BE2C (cell line): Measurements from ENCODE around the gene STK38L.

Experiments
- DNase-seq: peaks from one replicate; pipeline ENCODE4 v3.0.0-alpha.2; 2020
- H3K27me3 ChIP-seq: fragments of 250-450 bp; sonication (Bioruptor Pico); 2 replicates; pipeline ENCODE4 v1.5.1; 2020; ENCODE audit warnings: mild to moderate bottlenecking
- H3K36me3 ChIP-seq: fragments of 250-450 bp; sonication (Bioruptor Pico); 2 replicates; pipeline ENCODE4 v1.5.1; 2020; ENCODE audit warnings: mild to moderate bottlenecking
- H3K4me1 ChIP-seq: fragments of 250-450 bp; sonication (Bioruptor Pico); 2 replicates; pipeline ENCODE4 v1.5.1; 2020
- H3K4me3 ChIP-seq: 2 replicates; pipeline ENCODE4 v1.5.1; 2011; ENCODE audit warnings: low read depth, low read length
- H3K9me3 ChIP-seq: fragments of 250-450 bp; sonication (Bioruptor Pico); 2 replicates; pipeline ENCODE4 v1.5.1; 2020
- TF ChIP-seq, protein P1 (sequence below): IDR thresholded peaks from 2 replicates; pipeline ENCODE4 v1.5.1; 2012; ENCODE audit warnings: mild to moderate bottlenecking, low read depth, low read length

STK38L gene

DNA sequence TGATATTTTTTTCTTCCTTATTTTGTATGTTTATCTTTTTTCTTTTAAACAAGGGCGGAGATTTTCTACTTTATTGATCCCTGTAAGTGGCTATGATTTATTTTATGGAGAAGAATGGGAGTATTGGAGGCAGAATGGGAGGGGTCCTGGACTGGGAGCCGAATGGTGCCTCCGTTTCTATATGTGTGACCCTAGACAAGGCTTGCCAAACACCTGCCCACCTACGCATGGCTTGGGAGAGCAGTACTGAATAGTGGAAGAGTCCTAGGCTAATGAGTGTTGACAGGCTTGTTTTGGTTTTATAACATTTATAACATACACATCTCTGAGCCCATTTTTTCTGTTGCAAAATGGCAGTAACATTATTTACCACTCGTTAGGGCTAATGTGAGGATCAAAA lies 29.0 kb downstream of the STK38L start:
- Histone ChIP-seq H3K4me3 (no peak overlapping the region), H3K9me3 (no peaks in the 10 kb centered on the region; the same call in 1 of the 2 replicates), H3K4me1 (peaks cover 5% of the 10 kb centered on the region; the same call in 1 of the 2 replicates), H3K27me3 (no peaks in the 10 kb centered on the region), H3K36me3 (no peaks in the 10 kb centered on the region)
- DNase-seq: no peak
- TF ChIP-seq, protein P1, sequence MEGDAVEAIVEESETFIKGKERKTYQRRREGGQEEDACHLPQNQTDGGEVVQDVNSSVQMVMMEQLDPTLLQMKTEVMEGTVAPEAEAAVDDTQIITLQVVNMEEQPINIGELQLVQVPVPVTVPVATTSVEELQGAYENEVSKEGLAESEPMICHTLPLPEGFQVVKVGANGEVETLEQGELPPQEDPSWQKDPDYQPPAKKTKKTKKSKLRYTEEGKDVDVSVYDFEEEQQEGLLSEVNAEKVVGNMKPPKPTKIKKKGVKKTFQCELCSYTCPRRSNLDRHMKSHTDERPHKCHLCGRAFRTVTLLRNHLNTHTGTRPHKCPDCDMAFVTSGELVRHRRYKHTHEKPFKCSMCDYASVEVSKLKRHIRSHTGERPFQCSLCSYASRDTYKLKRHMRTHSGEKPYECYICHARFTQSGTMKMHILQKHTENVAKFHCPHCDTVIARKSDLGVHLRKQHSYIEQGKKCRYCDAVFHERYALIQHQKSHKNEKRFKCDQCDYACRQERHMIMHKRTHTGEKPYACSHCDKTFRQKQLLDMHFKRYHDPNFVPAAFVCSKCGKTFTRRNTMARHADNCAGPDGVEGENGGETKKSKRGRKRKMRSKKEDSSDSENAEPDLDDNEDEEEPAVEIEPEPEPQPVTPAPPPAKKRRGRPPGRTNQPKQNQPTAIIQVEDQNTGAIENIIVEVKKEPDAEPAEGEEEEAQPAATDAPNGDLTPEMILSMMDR: no peak

- H3K36me3 ChIP-seq: no peaks in the 10 kb centered on the region
- no peaks in the 10 kb centered on the region; the same call in 1 of the 2 replicates for H3K9me3 ChIP-seq
- DNase-seq: no peak
- H3K27me3 ChIP-seq: no peaks in the 10 kb centered on the region
- peaks cover 5% of the 10 kb centered on the region; the same call in 1 of the 2 replicates for H3K4me1 ChIP-seq
- TF ChIP-seq, protein P1: no peak
- no peak overlapping the region for H3K4me3 ChIP-seq
These were observed 30.6 kb downstream of the STK38L start for GRCh38 chr12:27274706-27275105.

DNA sequence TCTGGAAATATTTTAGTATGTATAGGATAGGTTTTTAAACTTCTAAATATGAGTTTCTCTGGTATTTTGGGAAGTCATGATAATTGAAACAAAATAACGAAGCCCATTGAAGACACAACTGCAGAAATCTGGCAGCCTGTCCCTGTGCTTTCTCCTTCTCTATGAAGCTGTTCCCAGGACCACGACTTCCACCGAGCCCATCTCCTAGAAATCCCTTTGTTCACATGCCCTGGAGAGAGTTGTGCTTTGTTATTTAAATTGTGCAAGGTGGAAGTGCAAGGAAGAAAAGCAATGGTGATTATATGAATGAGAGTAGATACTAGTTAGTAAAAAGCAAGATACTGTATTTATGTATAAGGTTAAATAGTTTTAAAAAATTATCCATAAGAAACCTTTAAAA lies 32.2 kb downstream of the STK38L start:
- Histone ChIP-seq H3K36me3 (no peaks in the 10 kb centered on the region), H3K9me3 (no peaks in the 10 kb centered on the region; the same call in 1 of the 2 replicates), H3K4me3 (no peak overlapping the region), H3K27me3 (no peaks in the 10 kb centered on the region), H3K4me1 (peaks cover 11% of the 10 kb centered on the region; the same call in 1 of the 2 replicates)
- TF ChIP-seq, protein P1: no peak
- DNase-seq: no peak

DNA sequence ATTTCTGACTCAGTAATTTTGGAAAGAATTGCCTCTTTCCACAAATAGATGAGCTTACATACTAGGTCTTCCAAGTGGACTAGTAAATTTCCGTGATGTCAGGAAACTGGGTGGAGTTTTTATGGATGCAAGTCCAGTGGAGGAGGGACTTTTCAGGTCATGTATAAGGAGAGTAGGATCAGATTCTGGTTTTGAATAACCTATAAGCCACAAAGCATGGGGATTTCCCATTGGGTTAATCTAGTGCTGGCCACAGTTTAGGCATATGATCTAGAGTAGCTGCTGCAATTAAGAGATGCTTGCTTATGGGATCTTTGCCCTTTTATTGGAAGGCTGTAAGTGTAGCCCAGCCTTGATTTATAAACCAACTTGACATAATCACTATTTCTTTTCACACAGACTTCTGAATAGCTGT lies 33.8 kb downstream of the STK38L start:
- peaks cover 11% of the 10 kb centered on the region; the same call in 1 of the 2 replicates for H3K4me1 ChIP-seq
- TF ChIP-seq, protein P1: no peak
- no peaks in the 10 kb centered on the region for H3K27me3 ChIP-seq
- no peak overlapping the region for H3K4me3 ChIP-seq
- no peak for DNase-seq
- H3K9me3 ChIP-seq: no peaks in the 10 kb centered on the region; the same call in 1 of the 2 replicates
- H3K36me3 ChIP-seq: no peaks in the 10 kb centered on the region

DNA sequence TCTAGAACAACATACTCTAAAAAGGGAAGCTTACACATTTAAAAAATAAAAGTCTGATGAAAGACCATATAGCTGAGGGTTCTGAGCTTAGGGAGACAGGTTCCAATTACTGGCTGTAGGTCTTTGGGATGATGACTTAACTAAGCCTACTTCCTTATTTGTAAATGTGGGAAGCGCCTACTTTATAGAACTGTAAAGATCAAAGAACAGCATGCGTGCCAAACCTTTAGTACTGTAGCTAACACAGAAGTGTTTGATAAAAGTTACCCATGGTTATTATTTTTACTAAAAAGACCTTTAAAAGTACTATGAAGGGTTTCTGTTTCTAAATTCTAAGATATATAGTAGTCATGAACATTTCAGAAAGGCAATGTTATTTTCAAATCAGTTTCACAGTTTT lies 35.7 kb downstream of the STK38L start:
- no peaks in the 10 kb centered on the region for H3K36me3 ChIP-seq
- H3K27me3 ChIP-seq: no peaks in the 10 kb centered on the region
- TF ChIP-seq, protein P1: no peak
- H3K9me3 ChIP-seq: no peaks in the 10 kb centered on the region; the same call in 1 of the 2 replicates
- peaks cover 20% of the 10 kb centered on the region for H3K4me1 ChIP-seq
- no peak for DNase-seq
- no peak overlapping the region for H3K4me3 ChIP-seq

- no peak for DNase-seq
- TF ChIP-seq, protein P1: no peak
- H3K4me3 ChIP-seq: no peak overlapping the region
- H3K4me1 ChIP-seq: peaks cover 23% of the 10 kb centered on the region
- no peaks in the 10 kb centered on the region; the same call in 1 of the 2 replicates for H3K9me3 ChIP-seq
- H3K36me3 ChIP-seq: no peaks in the 10 kb centered on the region
- H3K27me3 ChIP-seq: no peaks in the 10 kb centered on the region
These were observed 36.3 kb downstream of the STK38L start for GRCh38 chr12:27280412-27280811.
